Epithelial cell of esophagus (primary cell): Measurements from ENCODE around the gene EGLN1.
A peak's percentile ranks its signal among the peaks of the same experiment; 100 is the strongest.

Experiments used
- DNase-seq: peaks from one replicate; pipeline ENCODE4 v3.0.0; 2010; ENCODE audit warnings: low read depth
- H3K4me3 ChIP-seq: 2 replicates; pipeline ENCODE4 v1.5.1; 2011; ENCODE audit warnings: mild to moderate bottlenecking, low read length, control low read depth
- CTCF ChIP-seq: IDR thresholded peaks from 2 replicates; pipeline ENCODE4 v1.5.1; 2011; ENCODE audit warnings: low read depth, mild to moderate bottlenecking, low read length, control low read depth, inconsistent platforms; ENCODE audit not compliant: insufficient read depth; ENCODE audit errors: missing control alignments

EGLN1 gene

GRCh38 chr1:231428377-231428776, 6.3 kb upstream of the EGLN1 start:
- no peak for DNase-seq
- no peak for TF ChIP-seq CTCF
- H3K4me3 ChIP-seq: no peak overlapping the region

GRCh38 chr1:231424950-231425805, 3.1 kb upstream of the EGLN1 start:
- no peak overlapping the region for H3K4me3 ChIP-seq
- DNase-seq: no peak
- TF ChIP-seq CTCF: no peak

- DNase-seq: peak; percentile 65
- no peak for TF ChIP-seq CTCF
Observed at GRCh38 chr1:231423648-231424047, 1.6 kb upstream of the EGLN1 start.

GRCh38 chr1:231422798-231423309, 767 bp upstream of the EGLN1 start:
- peak overlapping the region; percentile 46 for H3K4me3 ChIP-seq
- no peak for DNase-seq
- no peak for TF ChIP-seq CTCF

More at GRCh38 chr1:231423648-231424047, 1.6 kb upstream of the EGLN1 start:
- H3K4me3 ChIP-seq: no peak overlapping the region

- TF ChIP-seq CTCF: no peak
- peak; percentile 61 for DNase-seq
- peak overlapping the region; percentile 81 for H3K4me3 ChIP-seq
Observed at GRCh38 chr1:231421546-231421970, 529 bp downstream of the EGLN1 start.

- peak; percentile 46 for DNase-seq
- peak overlapping the region; percentile 81 for H3K4me3 ChIP-seq
- TF ChIP-seq CTCF: no peak
Observed at GRCh38 chr1:231420959-231421545, 1.0 kb downstream of the EGLN1 start.
